Endodermal cell (in vitro differentiated cells): ENCODE results near the gene FABP7. TPM values are rescaled to one million over a fixed set of nuclear protein-coding genes. Genes with fewer than 3 reads are reported as not detected.

Experiments used
- DNase-seq: peaks from one replicate; pipeline ENCODE4 v3.0.0-alpha.2; 2017
- H3K27ac ChIP-seq: 2 replicates; pipeline ENCODE4 v1.5.1; 2013; ENCODE audit warnings: mild to moderate bottlenecking, low read depth, low read length, moderate library complexity
- H3K27me3 ChIP-seq: 2 replicates; pipeline ENCODE4 v1.6.1; 2013; ENCODE audit warnings: mild to moderate bottlenecking, low read length, moderate library complexity; ENCODE audit not compliant: insufficient read depth, control insufficient read depth, poor library complexity, severe bottlenecking
- H3K36me3 ChIP-seq: 2 replicates; pipeline ENCODE4 v1.7.0; 2013; ENCODE audit warnings: mild to moderate bottlenecking, low read length, moderate library complexity; ENCODE audit not compliant: control insufficient read depth, insufficient read depth
- H3K4me1 ChIP-seq: one replicate; pipeline ENCODE4 v1.7.0; 2013; ENCODE audit warnings: low read length; ENCODE audit not compliant: control insufficient read depth, insufficient read depth
- H3K4me3 ChIP-seq: 2 replicates; pipeline ENCODE4 v1.5.1; 2013; ENCODE audit warnings: mild to moderate bottlenecking, low read length, moderate library complexity
- H3K9ac ChIP-seq: 2 replicates; pipeline ENCODE4 v1.6.1; 2013; ENCODE audit warnings: mild to moderate bottlenecking, low read length, moderate library complexity; ENCODE audit not compliant: poor library complexity, severe bottlenecking; ENCODE audit errors: extremely low read depth
- H3K9me3 ChIP-seq: 2 replicates; pipeline ENCODE4 v1.6.1; 2013; ENCODE audit warnings: mild to moderate bottlenecking, low read length, moderate library complexity; ENCODE audit not compliant: control insufficient read depth
- H3K27ac Mint-ChIP-seq: 2 replicates; pipeline ENCODE4 v1.8.0; 2020; ENCODE audit warnings: mixed read lengths
- H3K27me3 Mint-ChIP-seq: 2 replicates; pipeline ENCODE4 v1.8.0; 2021; ENCODE audit warnings: mild to moderate bottlenecking, mixed read lengths; ENCODE audit not compliant: insufficient read depth
- H3K36me3 Mint-ChIP-seq: 2 replicates; pipeline ENCODE4 v1.8.0; 2020; ENCODE audit warnings: low read depth, mixed read lengths
- H3K4me1 Mint-ChIP-seq: 2 replicates; pipeline ENCODE4 v1.8.0; 2020; ENCODE audit warnings: mixed read lengths
- H3K4me3 Mint-ChIP-seq: 2 replicates; pipeline ENCODE4 v1.8.0; 2020; ENCODE audit warnings: mild to moderate bottlenecking, moderate library complexity, mixed read lengths
- H3K9me3 Mint-ChIP-seq: 2 replicates; pipeline ENCODE4 v1.8.0; 2020; ENCODE audit warnings: mild to moderate bottlenecking, mixed read lengths
- WGBS, 2 experiments: methylation state at CpG; one replicate each; pipeline versions ENCODE4 v1.1.5 to v1.1.7; 2013; ENCODE audit warnings: missing lambda C conversion rate in 2 of 2, mixed read lengths in 1 of 2; ENCODE audit not compliant: insufficient coverage in 1 of 2, insufficient read length in 1 of 2; 5-methylcytosine and 5-hydroxymethylcytosine counted together
- total RNA-seq, 2 donors: library from RNA; stranded (reverse); fragmentation: NEBNext Ultra II Directional in 1 of 2; extraction: Animal tissue kit (Norgen Biotek cat#: 25700) in 1 of 2; gene quantifications; 2 replicates in 1 of 2; 3 replicates in 1 of 2; pipeline ENCODE4 v1.2.1, GENCODE V29; 2021
- TF ChIP-seq, protein P1 (sequence below): fragments of 200-600 bp; sonication (generic); conservative IDR thresholded peaks from 2 replicates; pipeline ENCODE4 v1.5.0; 2021; ENCODE audit warnings: antibody characterized with exemption, mild to moderate bottlenecking

Gene FABP7
- total RNA-seq, 2 donors from 2014 or later, result 2.7 to 3.4 TPM

- 75 to 86% methylated on average over 1 to 2 of the region's 2 CpGs for WGBS, 2 experiments
- TF ChIP-seq, protein P1, sequence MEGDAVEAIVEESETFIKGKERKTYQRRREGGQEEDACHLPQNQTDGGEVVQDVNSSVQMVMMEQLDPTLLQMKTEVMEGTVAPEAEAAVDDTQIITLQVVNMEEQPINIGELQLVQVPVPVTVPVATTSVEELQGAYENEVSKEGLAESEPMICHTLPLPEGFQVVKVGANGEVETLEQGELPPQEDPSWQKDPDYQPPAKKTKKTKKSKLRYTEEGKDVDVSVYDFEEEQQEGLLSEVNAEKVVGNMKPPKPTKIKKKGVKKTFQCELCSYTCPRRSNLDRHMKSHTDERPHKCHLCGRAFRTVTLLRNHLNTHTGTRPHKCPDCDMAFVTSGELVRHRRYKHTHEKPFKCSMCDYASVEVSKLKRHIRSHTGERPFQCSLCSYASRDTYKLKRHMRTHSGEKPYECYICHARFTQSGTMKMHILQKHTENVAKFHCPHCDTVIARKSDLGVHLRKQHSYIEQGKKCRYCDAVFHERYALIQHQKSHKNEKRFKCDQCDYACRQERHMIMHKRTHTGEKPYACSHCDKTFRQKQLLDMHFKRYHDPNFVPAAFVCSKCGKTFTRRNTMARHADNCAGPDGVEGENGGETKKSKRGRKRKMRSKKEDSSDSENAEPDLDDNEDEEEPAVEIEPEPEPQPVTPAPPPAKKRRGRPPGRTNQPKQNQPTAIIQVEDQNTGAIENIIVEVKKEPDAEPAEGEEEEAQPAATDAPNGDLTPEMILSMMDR, result no peak
- H3K27ac Mint-ChIP-seq, result no peak overlapping the region
- no peak overlapping the region for H3K9ac ChIP-seq
- DNase-seq, result no peak
- H3K27me3 ChIP-seq, result no peaks in the 10 kb centered on the region
- H3K36me3 Mint-ChIP-seq, result no peaks in the 10 kb centered on the region
- no peaks in the 10 kb centered on the region for H3K36me3 ChIP-seq
- H3K4me1 Mint-ChIP-seq, result peaks cover 31% of the 10 kb centered on the region
- peaks cover 10% of the 10 kb centered on the region for H3K27me3 Mint-ChIP-seq
- H3K9me3 ChIP-seq, result no peaks in the 10 kb centered on the region
- H3K4me3 ChIP-seq, result no peak overlapping the region
- H3K27ac ChIP-seq, result no peak overlapping the region
- H3K4me1 ChIP-seq, result peaks cover 23% of the 10 kb centered on the region
- no peak overlapping the region for H3K4me3 Mint-ChIP-seq
- H3K9me3 Mint-ChIP-seq, result no peaks in the 10 kb centered on the region
These were observed 13.2 kb downstream of the FABP7 start for GRCh38 chr6:122792766-122793165.

DNA sequence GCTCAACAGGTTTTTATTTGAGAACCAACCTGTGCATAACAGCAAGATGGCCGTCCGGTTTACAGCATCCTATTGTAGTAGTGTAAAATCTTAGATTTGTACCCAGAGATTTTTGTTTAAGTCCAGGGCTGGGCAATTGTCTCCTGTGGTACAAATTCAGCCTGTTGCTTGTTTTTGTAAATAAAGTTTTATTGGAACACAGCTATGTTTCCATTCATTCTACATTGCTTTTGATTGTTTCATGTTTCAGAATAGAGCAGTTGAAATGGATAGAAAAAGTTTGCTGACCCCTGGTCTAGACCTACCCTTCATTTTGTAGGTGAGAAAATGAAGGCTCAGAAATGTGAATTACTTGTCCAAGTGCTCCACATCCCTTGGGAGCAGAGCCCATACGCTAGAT lies 18.0 kb downstream of the FABP7 start:
- no peaks in the 10 kb centered on the region for H3K36me3 Mint-ChIP-seq
- Histone ChIP-seq H3K4me1 (peaks cover 2% of the 10 kb centered on the region), H3K36me3 (no peaks in the 10 kb centered on the region), H3K4me3 (no peak overlapping the region), H3K27ac (no peak overlapping the region), H3K9ac (no peak overlapping the region), H3K27me3 (no peaks in the 10 kb centered on the region), H3K9me3 (no peaks in the 10 kb centered on the region)
- no peak for DNase-seq
- H3K4me3 Mint-ChIP-seq, result no peak overlapping the region
- 99 to 100% methylated on average over 3 of the region's 3 CpGs for WGBS, 2 experiments
- no peak overlapping the region for H3K27ac Mint-ChIP-seq
- peaks cover 31% of the 10 kb centered on the region for H3K4me1 Mint-ChIP-seq
- TF ChIP-seq, protein P1, result no peak
- H3K27me3 Mint-ChIP-seq, result no peaks in the 10 kb centered on the region
- no peaks in the 10 kb centered on the region for H3K9me3 Mint-ChIP-seq

DNA sequence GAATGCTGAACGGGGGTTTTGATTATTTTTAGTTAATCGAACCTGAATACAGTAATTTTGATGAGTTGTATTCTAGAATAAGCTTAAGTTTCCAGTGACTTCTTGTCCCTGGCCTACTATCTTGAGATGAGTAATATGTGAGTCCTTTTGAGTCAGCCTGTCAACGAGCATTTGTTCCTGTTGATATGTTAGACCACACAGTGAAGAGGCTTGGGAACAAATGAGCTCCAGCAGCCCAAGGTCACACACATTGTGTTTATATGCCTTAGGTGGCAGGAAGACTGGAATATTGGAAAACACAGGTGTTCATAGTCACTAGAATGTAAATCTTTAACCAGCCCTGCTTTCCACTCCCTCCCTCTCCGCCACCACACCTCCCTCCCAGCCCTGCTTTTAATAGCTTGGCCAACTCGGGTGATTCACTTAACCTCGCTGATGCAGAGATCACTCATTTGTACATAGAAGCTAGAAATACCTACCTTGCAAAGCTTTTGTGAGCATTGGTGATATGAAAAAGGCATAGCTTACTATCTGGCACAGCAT lies 18.7 kb downstream of the FABP7 start:
- Histone ChIP-seq H3K4me3 (no peak overlapping the region), H3K36me3 (no peaks in the 10 kb centered on the region), H3K27ac (no peak overlapping the region), H3K9me3 (no peaks in the 10 kb centered on the region), H3K27me3 (no peaks in the 10 kb centered on the region), H3K9ac (no peak overlapping the region), H3K4me1 (peaks cover 2% of the 10 kb centered on the region)
- DNase-seq, result no peak
- H3K27me3 Mint-ChIP-seq, result no peaks in the 10 kb centered on the region
- H3K4me3 Mint-ChIP-seq, result no peak overlapping the region
- no peaks in the 10 kb centered on the region for H3K36me3 Mint-ChIP-seq
- TF ChIP-seq, protein P1, result no peak
- peaks cover 28% of the 10 kb centered on the region for H3K4me1 Mint-ChIP-seq
- no peaks in the 10 kb centered on the region for H3K9me3 Mint-ChIP-seq
- 90 to 100% methylated on average over 2 to 6 of the region's 6 CpGs for WGBS, 2 experiments
- H3K27ac Mint-ChIP-seq, result no peak overlapping the region
